ENCODE results near the gene THEM4. TPM values are rescaled to one million over a fixed set of nuclear protein-coding genes. Genes with fewer than 3 reads are reported as not detected.
A peak's percentile ranks its signal among the peaks of the same experiment; 100 is the strongest.

THEM4 gene
- total RNA-seq, 1 donor from 2014 or later = 12.3 TPM

GRCh38 chr1:151837197-151837596 is 72.1 kb downstream of the THEM4 start:
- H3K9me3 Mint-ChIP-seq (ENCODE audit: unreplicated experiment) = no peaks in the 10 kb centered on the region
- no peak for TF ChIP-seq CTCF (IDR thresholded peaks at IDR 0.05)
- no peaks in the 10 kb centered on the region for H3K36me3 Mint-ChIP-seq (ENCODE audit: unreplicated experiment)
- peaks cover 12% of the 10 kb centered on the region for H3K4me1 Mint-ChIP-seq (ENCODE audit: unreplicated experiment)
- peak overlapping the region; percentile 43 for H3K4me3 Mint-ChIP-seq (ENCODE audit: unreplicated experiment)
- H3K27me3 Mint-ChIP-seq (ENCODE audit: unreplicated experiment) = peaks cover 67% of the 10 kb centered on the region
- no peak for DNase-seq (ENCODE audit: extremely low spot score, unreplicated experiment)
- no peak overlapping the region for H3K27ac Mint-ChIP-seq (ENCODE audit: unreplicated experiment)

- TF ChIP-seq CTCF (IDR thresholded peaks at IDR 0.05) = no peak
- H3K4me1 Mint-ChIP-seq (ENCODE audit: unreplicated experiment) = peaks cover 12% of the 10 kb centered on the region
- no peak overlapping the region for H3K4me3 Mint-ChIP-seq (ENCODE audit: unreplicated experiment)
- DNase-seq (ENCODE audit: extremely low spot score, unreplicated experiment) = no peak
- H3K9me3 Mint-ChIP-seq (ENCODE audit: unreplicated experiment) = no peaks in the 10 kb centered on the region
- no peaks in the 10 kb centered on the region for H3K36me3 Mint-ChIP-seq (ENCODE audit: unreplicated experiment)
- no peak overlapping the region for H3K27ac Mint-ChIP-seq (ENCODE audit: unreplicated experiment)
- H3K27me3 Mint-ChIP-seq (ENCODE audit: unreplicated experiment) = peaks cover 52% of the 10 kb centered on the region
Observed at GRCh38 chr1:151835596-151835995, 73.7 kb downstream of the THEM4 start.

- Mint-ChIP-seq H3K4me1 (ENCODE audit: unreplicated experiment) (peaks cover 12% of the 10 kb centered on the region), H3K36me3 (ENCODE audit: unreplicated experiment) (no peaks in the 10 kb centered on the region), H3K4me3 (ENCODE audit: unreplicated experiment) (no peak overlapping the region), H3K27ac (ENCODE audit: unreplicated experiment) (no peak overlapping the region), H3K9me3 (ENCODE audit: unreplicated experiment) (no peaks in the 10 kb centered on the region), H3K27me3 (ENCODE audit: unreplicated experiment) (peaks cover 44% of the 10 kb centered on the region)
- no peak for TF ChIP-seq CTCF (IDR thresholded peaks at IDR 0.05)
- no peak for DNase-seq (ENCODE audit: extremely low spot score, unreplicated experiment)
Observed at GRCh38 chr1:151834239-151834638, 75.1 kb downstream of the THEM4 start.

- TF ChIP-seq CTCF (IDR thresholded peaks at IDR 0.05) = no peak
- DNase-seq (ENCODE audit: extremely low spot score, unreplicated experiment) = no peak
- H3K36me3 Mint-ChIP-seq (ENCODE audit: unreplicated experiment) = no peaks in the 10 kb centered on the region
- no peak overlapping the region for H3K4me3 Mint-ChIP-seq (ENCODE audit: unreplicated experiment)
- no peaks in the 10 kb centered on the region for H3K9me3 Mint-ChIP-seq (ENCODE audit: unreplicated experiment)
- peaks cover 43% of the 10 kb centered on the region for H3K27me3 Mint-ChIP-seq (ENCODE audit: unreplicated experiment)
- no peak overlapping the region for H3K27ac Mint-ChIP-seq (ENCODE audit: unreplicated experiment)
- peaks cover 12% of the 10 kb centered on the region for H3K4me1 Mint-ChIP-seq (ENCODE audit: unreplicated experiment)
Observed at GRCh38 chr1:151833172-151833900, 76.0 kb downstream of the THEM4 start.

- DNase-seq (ENCODE audit: extremely low spot score, unreplicated experiment) = no peak
- no peak overlapping the region for H3K4me3 Mint-ChIP-seq (ENCODE audit: unreplicated experiment)
- no peak for TF ChIP-seq CTCF (IDR thresholded peaks at IDR 0.05)
- peaks cover 9% of the 10 kb centered on the region for H3K4me1 Mint-ChIP-seq (ENCODE audit: unreplicated experiment)
- H3K27ac Mint-ChIP-seq (ENCODE audit: unreplicated experiment) = no peak overlapping the region
- no peaks in the 10 kb centered on the region for H3K9me3 Mint-ChIP-seq (ENCODE audit: unreplicated experiment)
- H3K36me3 Mint-ChIP-seq (ENCODE audit: unreplicated experiment) = no peaks in the 10 kb centered on the region
- peaks cover 39% of the 10 kb centered on the region for H3K27me3 Mint-ChIP-seq (ENCODE audit: unreplicated experiment)
Observed at GRCh38 chr1:151832318-151832980, 76.9 kb downstream of the THEM4 start.

Measured in osteocyte (in vitro differentiated cells).